ENCODE results near the gene SOX14. TPM values are rescaled to one million over a fixed set of nuclear protein-coding genes. Genes with fewer than 3 reads are reported as not detected.

SOX14 gene
- total RNA-seq, 1 donor from 2014 or later: 19.7 TPM

DNA sequence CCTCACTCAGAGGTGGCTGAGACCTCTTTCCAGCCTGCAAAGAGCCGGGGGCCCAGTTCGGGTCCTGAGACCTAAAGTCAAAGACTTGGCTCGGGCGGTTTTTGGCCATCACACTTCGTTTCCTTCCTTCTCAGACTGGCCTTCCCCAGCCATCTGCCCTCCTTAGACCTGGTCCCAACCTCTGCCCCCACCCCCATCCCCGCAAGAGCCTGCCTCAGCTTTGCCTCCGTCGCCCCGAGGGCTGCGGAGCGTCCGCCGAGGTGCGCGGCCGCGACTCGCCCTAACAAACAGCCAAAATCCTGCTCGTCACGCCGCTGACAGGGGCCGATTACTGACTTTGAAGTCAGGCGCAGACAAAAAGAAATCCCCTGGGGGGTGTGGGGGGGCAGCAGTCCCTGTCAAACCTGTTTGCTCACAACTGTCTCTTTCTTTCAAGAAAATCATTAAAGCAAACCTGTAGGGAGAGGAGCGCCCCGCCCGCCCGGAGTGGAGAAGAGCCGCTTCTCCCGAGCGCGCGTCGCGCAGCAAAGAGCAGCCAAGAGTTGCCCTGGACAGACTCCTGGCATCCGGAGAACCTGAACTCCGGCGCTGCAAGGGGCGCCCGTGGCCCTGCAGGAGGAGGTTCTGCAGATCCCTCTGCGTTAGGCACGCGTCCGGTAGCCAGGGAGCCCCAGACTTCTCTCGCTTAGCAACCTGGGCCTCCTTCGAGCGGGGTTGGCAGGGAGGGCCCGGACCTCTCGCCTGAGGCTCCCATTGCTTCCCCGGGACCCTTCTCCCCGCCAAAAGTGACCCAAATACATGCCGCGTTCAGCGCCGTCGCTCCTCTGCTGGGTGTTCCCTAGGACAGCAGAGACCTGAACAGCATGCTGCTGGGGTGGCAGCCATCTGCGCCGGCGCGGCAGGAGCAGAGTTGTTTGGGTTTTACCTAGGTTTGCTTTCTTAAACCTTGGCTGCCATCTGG, 4.5 kb downstream of the SOX14 start:
- H3K36me3 Mint-ChIP-seq (ENCODE audit: low read depth, unreplicated experiment): no peaks in the 10 kb centered on the region
- H3K4me3 Mint-ChIP-seq (ENCODE audit: unreplicated experiment): peak overlapping the region; percentile 93
- peaks cover 12% of the 10 kb centered on the region for H3K27me3 Mint-ChIP-seq (ENCODE audit: unreplicated experiment)
- H3K9me3 Mint-ChIP-seq (ENCODE audit: unreplicated experiment): no peaks in the 10 kb centered on the region
- no peak for TF ChIP-seq CTCF (IDR thresholded peaks at IDR 0.05; ENCODE audit: unreplicated experiment)
- peak overlapping the region; percentile 75 for H3K27ac Mint-ChIP-seq (ENCODE audit: unreplicated experiment)
- peaks cover 62% of the 10 kb centered on the region for H3K4me1 Mint-ChIP-seq (ENCODE audit: unreplicated experiment)
- peak; percentile 50 for DNase-seq (ENCODE audit: low spot score)

- no peaks in the 10 kb centered on the region for H3K36me3 Mint-ChIP-seq (ENCODE audit: low read depth, unreplicated experiment)
- peak; percentile 32 for DNase-seq (ENCODE audit: low spot score)
- H3K4me1 Mint-ChIP-seq (ENCODE audit: unreplicated experiment): peaks cover 71% of the 10 kb centered on the region
- peaks cover 12% of the 10 kb centered on the region for H3K27me3 Mint-ChIP-seq (ENCODE audit: unreplicated experiment)
- peak overlapping the region; percentile 93 for H3K4me3 Mint-ChIP-seq (ENCODE audit: unreplicated experiment)
- no peaks in the 10 kb centered on the region for H3K9me3 Mint-ChIP-seq (ENCODE audit: unreplicated experiment)
- peak overlapping the region; percentile 72 for H3K27ac Mint-ChIP-seq (ENCODE audit: unreplicated experiment)
- TF ChIP-seq CTCF (IDR thresholded peaks at IDR 0.05; ENCODE audit: unreplicated experiment): no peak
Observed at GRCh38 chr3:137769322-137770065, 5.4 kb downstream of the SOX14 start.

DNA sequence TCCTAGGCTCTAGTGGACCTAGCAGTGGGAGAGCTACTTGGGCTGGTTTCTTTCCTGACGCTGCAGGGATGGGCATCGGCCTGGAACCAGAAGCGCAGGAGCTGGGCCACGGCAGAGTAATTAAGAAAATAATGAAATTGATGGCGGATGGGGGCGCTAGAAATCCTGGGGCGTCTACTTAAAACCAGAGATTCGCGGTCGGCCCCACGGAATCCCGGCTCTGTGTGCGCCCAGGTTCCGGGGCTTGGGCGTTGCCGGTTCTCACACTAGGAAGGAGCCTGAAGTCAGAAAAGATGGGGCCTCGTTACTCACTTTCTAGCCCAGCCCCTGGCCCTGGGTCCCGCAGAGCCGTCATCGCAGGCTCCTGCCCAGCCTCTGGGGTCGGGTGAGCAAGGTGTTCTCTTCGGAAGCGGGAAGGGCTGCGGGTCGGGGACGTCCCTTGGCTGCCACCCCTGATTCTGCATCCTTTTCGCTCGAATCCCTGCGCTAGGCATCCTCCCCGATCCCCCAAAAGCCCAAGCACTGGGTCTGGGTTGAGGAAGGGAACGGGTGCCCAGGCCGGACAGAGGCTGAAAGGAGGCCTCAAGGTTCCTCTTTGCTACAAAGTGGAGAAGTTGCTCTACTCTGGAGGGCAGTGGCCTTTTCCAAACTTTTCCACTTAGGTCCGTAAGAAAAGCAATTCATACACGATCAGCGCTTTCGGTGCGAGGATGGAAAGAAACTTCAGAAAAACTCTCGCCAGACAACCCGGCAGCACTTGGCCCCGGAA, 6.1 kb downstream of the SOX14 start:
- no peaks in the 10 kb centered on the region for H3K9me3 Mint-ChIP-seq (ENCODE audit: unreplicated experiment)
- H3K27me3 Mint-ChIP-seq (ENCODE audit: unreplicated experiment): peaks cover 9% of the 10 kb centered on the region
- peak; percentile 14 for DNase-seq (ENCODE audit: low spot score)
- peaks cover 77% of the 10 kb centered on the region for H3K4me1 Mint-ChIP-seq (ENCODE audit: unreplicated experiment)
- no peaks in the 10 kb centered on the region for H3K36me3 Mint-ChIP-seq (ENCODE audit: low read depth, unreplicated experiment)
- peak overlapping the region; percentile 93 for H3K4me3 Mint-ChIP-seq (ENCODE audit: unreplicated experiment)
- TF ChIP-seq CTCF (IDR thresholded peaks at IDR 0.05; ENCODE audit: unreplicated experiment): no peak
- peak overlapping the region; percentile 84 for H3K27ac Mint-ChIP-seq (ENCODE audit: unreplicated experiment)

- H3K27me3 Mint-ChIP-seq (ENCODE audit: unreplicated experiment): peaks cover 4% of the 10 kb centered on the region
- H3K9me3 Mint-ChIP-seq (ENCODE audit: unreplicated experiment): no peaks in the 10 kb centered on the region
- H3K4me1 Mint-ChIP-seq (ENCODE audit: unreplicated experiment): peaks cover 75% of the 10 kb centered on the region
- H3K4me3 Mint-ChIP-seq (ENCODE audit: unreplicated experiment): peak overlapping the region; percentile 93
- H3K27ac Mint-ChIP-seq (ENCODE audit: unreplicated experiment): peak overlapping the region; percentile 99
- H3K36me3 Mint-ChIP-seq (ENCODE audit: low read depth, unreplicated experiment): no peaks in the 10 kb centered on the region
- peak; percentile 51 for DNase-seq (ENCODE audit: low spot score)
- no peak for TF ChIP-seq CTCF (IDR thresholded peaks at IDR 0.05; ENCODE audit: unreplicated experiment)
Observed at GRCh38 chr3:137770835-137771399, 6.8 kb downstream of the SOX14 start.
